GM19193 (cell line): ENCODE results near the gene TPGS1.

Experiments
- POLR2A ChIP-seq: IDR thresholded peaks from 4 replicates; pipeline ENCODE4 v1.6.1; 2011; ENCODE audit not compliant: insufficient read depth, insufficient read length; ENCODE audit errors: extremely low read depth

Gene TPGS1

GRCh38 chr19:548886-549830 is 41.9 kb downstream of the TPGS1 start:
- no peak for TF ChIP-seq POLR2A

DNA sequence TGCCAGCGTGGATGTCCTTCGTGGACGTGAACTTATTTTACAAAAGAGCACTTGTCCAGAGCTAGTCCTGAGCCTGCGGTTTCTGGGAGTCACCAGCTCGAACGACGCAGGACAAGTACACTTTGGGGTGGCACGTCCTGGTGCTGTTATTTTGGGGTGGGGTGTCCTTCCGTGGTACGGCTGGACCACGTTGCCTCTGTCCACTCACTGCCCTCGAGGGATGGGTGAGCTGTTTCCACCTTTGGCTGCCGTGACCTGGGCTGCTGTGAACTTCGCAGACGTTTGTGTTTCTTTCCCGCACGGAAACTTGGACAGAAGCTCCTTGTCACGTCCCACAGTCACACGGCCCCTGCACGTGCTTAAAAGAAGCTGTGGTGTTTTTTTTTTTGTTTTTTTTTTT is 47.5 kb downstream of the TPGS1 start:
- no peak for TF ChIP-seq POLR2A

- TF ChIP-seq POLR2A, result no peak
Observed at GRCh38 chr19:555474-555808, 48.1 kb downstream of the TPGS1 start.

- TF ChIP-seq POLR2A, result no peak
Observed at GRCh38 chr19:556611-557382, 49.5 kb downstream of the TPGS1 start.

- TF ChIP-seq POLR2A, result no peak
Observed at GRCh38 chr19:558770-559439, 51.6 kb downstream of the TPGS1 start.

DNA sequence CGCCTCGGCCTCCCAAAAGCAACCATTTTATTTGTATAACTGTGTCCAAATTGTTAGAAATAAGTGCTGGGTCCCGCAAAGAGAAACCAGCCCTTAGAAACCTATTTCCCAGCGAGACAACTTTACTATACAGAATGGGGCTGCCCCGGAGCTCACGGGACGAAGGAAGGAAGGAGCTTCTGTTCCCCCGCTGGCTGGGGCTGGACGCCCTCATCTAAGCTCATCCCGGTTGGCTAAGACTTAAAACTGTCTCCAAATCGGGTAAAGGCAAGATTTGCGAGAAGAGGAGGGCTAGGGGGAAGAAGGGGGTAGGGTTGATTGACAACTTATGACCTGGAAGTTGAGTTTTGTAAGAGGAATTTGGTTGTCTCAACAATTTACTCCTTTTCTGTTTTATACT is 52.8 kb downstream of the TPGS1 start:
- TF ChIP-seq POLR2A, result no peak

- no peak for TF ChIP-seq POLR2A
Observed at GRCh38 chr19:566403-566802, 59.1 kb downstream of the TPGS1 start.

- TF ChIP-seq POLR2A, result no peak
Observed at GRCh38 chr19:566844-567243, 59.5 kb downstream of the TPGS1 start.

DNA sequence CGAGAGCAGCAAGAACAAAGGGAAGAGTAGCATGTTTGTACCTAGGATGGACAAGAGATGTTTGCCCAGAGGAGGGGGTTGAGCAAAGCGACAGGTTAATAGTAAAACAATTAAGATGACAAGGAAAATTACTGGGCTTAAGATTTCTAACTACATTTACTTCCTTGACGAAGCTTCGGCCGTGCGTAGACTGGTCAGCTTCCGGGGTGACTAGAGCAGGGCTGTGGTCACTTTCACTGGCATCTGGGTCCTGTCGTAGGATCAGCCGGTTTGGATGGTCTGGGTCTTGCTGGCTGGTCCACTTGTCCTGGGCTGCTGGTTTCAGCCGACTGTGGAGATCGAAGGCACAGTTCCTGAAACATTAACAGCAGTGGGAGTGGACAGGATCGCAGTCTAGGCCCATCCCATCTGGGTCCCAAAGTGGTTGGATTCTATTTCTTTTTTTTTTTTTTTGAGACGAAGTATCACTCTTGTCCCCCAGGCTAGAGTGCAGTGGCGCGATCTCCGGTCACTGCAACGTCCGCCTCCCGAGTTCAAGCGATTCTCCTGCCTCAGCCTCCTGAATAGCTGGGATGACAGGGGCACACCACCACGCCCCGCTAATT is 60.1 kb downstream of the TPGS1 start:
- no peak for TF ChIP-seq POLR2A
